Measurements from ENCODE around the gene TUBB2A.

GRCh38 chr6:3186974-3187382 is 29.6 kb upstream of the TUBB2A start:
- TF ChIP-seq POLR2A (IDR thresholded peaks at IDR 0.05) = no peak
- TF ChIP-seq, protein P1, sequence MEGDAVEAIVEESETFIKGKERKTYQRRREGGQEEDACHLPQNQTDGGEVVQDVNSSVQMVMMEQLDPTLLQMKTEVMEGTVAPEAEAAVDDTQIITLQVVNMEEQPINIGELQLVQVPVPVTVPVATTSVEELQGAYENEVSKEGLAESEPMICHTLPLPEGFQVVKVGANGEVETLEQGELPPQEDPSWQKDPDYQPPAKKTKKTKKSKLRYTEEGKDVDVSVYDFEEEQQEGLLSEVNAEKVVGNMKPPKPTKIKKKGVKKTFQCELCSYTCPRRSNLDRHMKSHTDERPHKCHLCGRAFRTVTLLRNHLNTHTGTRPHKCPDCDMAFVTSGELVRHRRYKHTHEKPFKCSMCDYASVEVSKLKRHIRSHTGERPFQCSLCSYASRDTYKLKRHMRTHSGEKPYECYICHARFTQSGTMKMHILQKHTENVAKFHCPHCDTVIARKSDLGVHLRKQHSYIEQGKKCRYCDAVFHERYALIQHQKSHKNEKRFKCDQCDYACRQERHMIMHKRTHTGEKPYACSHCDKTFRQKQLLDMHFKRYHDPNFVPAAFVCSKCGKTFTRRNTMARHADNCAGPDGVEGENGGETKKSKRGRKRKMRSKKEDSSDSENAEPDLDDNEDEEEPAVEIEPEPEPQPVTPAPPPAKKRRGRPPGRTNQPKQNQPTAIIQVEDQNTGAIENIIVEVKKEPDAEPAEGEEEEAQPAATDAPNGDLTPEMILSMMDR (IDR thresholded peaks at IDR 0.05) = no peak

All from thyroid gland (tissue), 4 donors.